Measurements from ENCODE around the gene TBC1D2B. TPM values are rescaled to one million over a fixed set of nuclear protein-coding genes. Genes with fewer than 3 reads are reported as not detected.

Gene TBC1D2B
- total RNA-seq, 1 experiment from 2014 or later, result 30.6 TPM

DNA sequence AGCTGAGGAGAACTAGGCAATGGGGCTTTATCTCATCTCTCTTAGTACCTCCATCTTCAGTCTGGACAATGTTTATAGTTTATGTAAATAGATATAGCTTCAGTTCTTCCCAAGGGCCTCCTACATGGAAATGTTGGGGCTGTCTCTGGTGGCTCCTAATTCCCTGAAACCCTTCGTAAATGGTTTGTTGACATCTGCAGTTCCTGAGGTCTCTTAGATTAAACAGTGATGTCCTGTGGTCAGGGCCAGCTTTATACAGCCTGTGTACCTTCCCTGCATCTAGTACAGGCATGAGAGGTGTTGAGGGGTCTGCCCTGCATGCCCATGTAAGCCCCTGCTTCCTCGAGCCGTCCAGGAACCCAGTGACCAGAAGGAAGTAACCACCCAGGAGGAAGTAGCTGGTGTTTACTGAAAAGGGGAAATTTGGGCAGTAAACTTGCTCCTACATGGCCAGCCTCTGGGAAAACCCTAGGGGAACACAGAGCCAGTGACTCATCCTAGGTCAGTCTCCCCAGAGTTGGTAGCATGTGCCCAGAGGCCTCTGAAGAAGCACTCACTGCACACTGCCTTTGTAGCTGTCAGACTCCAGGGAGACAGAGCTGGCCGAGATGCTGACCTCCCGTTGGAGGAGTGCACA, 4.7 kb upstream of the TBC1D2B start:
- H3K4me3 ChIP-seq, result no peak overlapping the region
- H3K36me3 ChIP-seq, result no peaks in the 10 kb centered on the region
- H3K27me3 ChIP-seq, result no peaks in the 10 kb centered on the region
- no peaks in the 10 kb centered on the region for H3K9me3 ChIP-seq
- DNase-seq, result no peak

DNA sequence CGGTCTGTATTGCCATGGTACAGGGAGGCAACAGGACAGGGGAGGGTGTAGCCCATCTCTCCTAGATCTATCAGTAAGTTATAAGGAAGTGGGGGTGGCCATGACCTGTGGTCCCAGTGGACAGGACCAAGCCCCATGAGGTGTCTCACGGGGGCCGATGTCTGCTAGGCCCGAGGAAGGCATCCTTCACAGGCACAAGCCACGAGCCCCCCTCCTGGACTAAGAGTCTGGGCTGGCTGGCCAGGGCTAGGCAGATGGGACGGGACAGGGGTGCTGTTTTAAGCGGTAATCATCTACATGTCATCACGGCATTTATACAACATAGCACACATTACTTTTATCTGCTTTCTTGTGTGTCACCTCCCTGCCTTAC, 2.6 kb upstream of the TBC1D2B start:
- Histone ChIP-seq H3K9me3 (no peaks in the 10 kb centered on the region), H3K36me3 (0 out of 2 replicates have a peak, but pooled peaks cover 2% of the 10 kb centered on the region), H3K4me3 (no peak overlapping the region), H3K27me3 (no peaks in the 10 kb centered on the region)
- no peak for DNase-seq

DNA sequence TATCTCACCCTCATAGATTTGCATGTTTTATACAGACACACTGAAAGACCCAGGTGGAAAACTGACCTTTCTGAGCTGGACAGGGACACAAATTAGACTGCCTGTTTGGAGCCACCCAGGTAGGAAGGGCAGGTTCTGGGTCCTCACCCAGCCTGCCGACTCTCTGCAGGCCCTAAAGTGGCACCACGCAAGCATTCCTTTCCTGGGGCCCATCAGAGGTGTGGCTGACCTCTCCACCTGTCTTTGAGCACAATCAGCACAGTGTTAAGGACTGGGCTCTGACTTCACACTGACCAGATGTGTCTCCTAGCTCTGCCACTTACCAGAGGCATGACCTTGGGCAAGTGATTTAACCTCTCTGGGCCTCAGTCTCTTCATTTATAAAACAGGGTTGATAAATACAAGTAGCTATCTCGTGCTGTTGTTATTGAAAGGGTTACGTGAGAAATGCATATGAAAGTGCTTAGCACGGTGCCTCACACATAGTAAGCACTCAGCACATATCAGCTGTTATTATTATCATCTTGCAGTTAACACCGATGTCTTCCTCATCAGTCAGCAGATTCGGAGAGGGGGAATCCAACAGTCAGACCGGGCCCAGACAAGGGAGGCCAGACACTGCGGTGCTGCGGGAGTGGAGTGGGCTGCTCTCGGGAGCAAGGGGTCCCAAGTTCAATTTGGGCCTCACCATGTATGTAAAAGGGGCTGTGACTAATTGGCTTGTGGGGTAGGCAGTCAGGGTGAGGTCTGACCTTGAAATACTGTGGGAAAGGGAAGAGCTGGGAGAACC, 2.0 kb upstream of the TBC1D2B start:
- no peaks in the 10 kb centered on the region for H3K27me3 ChIP-seq
- H3K36me3 ChIP-seq, result 0 out of 2 replicates have a peak, but pooled peaks cover 2% of the 10 kb centered on the region
- H3K9me3 ChIP-seq, result no peaks in the 10 kb centered on the region
- no peak overlapping the region for H3K4me3 ChIP-seq
- no peak for DNase-seq

DNA sequence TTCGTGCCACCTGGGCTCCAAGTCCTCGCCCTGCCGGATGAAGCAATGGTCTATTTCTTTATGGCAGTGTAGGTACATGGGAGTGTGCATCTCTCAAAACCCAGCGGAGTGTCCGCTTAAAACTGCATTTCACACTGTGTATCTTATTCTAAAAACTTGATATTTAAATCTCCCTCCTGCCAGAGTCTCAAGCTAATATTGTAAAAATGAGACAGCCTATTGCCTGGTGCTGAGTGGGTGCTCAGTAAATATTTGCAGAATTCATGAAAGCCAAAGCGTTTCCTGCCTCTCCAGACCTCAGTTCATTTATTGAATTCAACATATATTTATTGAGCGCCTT, 330 bp upstream of the TBC1D2B start:
- Histone ChIP-seq H3K27me3 (no peaks in the 10 kb centered on the region), H3K4me3 (peak overlapping the region; percentile 81), H3K36me3 (0 out of 2 replicates have a peak, but pooled peaks cover 2% of the 10 kb centered on the region), H3K9me3 (no peaks in the 10 kb centered on the region)
- no peak for DNase-seq

DNA sequence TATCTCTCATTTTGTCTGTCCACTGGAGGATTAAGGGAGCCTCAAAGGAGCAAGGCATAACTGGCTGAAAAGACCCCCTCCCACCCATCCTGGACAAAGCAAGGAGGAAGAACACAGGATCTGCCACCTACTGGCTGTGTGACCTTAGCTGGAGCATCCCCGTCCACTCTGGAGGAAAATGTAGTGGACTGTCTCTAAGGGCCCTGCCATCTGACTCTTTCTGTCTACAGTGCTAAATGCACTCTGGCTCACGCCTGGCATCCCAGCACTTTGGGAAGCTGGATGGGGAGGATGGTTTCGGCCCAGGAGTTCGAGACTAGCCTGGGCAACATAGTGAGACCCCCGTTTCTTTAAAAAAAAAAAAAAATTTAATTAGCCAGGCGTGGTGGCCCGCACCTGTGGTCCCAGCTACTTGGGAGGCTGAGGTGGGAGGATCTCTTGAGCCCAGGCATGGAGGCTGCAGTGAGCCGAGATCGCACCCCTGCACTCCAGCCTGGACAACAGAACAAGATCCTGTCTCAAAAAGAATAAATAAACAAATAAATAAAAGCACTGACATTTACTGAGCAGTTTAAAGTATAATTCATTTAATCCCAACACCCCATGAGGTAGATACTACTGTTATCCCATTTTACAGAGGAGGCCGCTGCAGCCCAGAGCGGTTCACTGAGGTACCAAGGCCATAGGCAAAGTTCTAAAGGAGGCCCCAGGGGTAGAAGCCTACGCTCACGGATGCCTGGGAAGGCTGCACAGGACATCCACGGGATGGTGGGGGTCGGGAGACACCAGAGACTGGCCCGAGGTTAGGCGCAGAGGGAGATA, 1.1 kb downstream of the TBC1D2B start:
- DNase-seq, result no peak
- Histone ChIP-seq H3K27me3 (no peaks in the 10 kb centered on the region), H3K36me3 (0 out of 2 replicates have a peak, but pooled peaks cover 2% of the 10 kb centered on the region), H3K9me3 (no peaks in the 10 kb centered on the region), H3K4me3 (peak overlapping the region; percentile 81)

DNA sequence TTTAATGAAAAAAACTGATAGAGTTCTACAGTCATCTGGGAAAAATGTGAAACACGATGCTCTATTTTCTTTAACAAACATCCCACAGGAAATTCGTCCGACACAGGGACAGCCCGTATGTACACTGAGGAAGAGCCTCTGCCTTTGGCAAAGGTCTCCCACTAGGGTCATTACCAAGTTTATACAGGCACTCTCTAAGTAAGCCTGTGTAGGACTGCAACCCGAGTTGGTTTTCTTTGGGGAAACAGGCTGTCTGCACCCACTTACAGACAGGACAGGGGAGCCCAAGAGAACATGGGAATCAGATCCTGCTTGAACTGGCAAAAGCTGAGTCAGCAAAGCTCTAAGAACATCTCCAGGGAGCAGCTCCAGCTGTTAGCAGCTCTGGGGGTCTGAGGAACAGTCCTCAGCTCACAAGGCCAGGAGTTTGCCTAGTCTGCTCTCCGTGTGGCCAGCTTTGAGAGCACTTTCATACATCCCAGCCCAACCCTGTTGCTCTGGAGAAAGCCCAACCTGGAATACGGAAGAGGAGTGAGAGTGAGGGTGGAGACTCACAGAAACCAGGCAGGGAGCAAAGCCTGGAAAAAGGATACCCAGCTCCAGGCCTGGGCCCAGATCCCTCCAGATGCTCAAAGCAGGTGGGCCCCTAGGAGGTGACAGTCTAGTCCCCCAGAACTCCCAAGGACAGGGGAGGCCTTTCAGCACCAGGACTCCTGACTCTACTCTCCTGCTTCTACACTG, 1.9 kb downstream of the TBC1D2B start:
- peak; percentile 35 for DNase-seq

DNA sequence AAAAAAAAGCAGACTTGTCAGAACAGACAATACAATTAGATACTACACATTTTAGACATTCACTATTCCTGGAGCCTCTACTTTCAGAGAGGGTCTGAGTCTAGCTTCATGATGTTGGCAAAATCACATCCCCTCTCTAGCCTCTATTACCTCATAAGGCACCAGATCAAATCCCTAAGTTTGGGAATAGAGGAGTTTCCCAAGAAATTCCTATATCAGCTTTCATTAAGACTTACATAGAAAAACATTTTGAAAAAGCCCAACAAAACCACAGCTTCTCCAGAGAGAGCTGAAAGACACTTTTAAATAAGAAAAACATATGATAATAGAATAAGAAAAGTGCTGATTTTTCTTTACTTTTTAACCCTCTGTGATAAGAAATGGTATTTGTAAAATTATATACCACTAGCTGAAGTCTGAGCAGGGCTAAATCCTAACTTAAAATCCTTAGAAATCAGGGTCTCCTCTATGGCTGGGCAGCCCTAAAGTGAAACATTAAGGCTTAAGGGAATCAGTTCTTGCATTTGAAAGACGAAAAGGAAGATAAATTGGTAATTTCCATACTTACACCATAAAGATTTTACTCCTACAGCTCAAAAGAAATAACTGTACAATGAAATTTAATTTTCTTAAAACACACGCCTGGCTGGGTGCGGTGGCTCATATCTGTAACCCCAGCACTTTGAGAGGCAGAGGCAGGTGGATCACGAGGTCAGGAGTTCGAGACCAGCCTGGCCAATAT, 4.3 kb downstream of the TBC1D2B start:
- Histone ChIP-seq H3K9me3 (no peaks in the 10 kb centered on the region), H3K27me3 (no peaks in the 10 kb centered on the region), H3K4me3 (no peak overlapping the region), H3K36me3 (0 out of 2 replicates have a peak, but pooled peaks cover 2% of the 10 kb centered on the region)
- DNase-seq, result no peak

More for the DNA sequence above, 1.9 kb downstream of the TBC1D2B start:
- Histone ChIP-seq H3K36me3 (0 out of 2 replicates have a peak, but pooled peaks cover 2% of the 10 kb centered on the region), H3K4me3 (peak overlapping the region; percentile 81), H3K9me3 (no peaks in the 10 kb centered on the region), H3K27me3 (no peaks in the 10 kb centered on the region)

DNA sequence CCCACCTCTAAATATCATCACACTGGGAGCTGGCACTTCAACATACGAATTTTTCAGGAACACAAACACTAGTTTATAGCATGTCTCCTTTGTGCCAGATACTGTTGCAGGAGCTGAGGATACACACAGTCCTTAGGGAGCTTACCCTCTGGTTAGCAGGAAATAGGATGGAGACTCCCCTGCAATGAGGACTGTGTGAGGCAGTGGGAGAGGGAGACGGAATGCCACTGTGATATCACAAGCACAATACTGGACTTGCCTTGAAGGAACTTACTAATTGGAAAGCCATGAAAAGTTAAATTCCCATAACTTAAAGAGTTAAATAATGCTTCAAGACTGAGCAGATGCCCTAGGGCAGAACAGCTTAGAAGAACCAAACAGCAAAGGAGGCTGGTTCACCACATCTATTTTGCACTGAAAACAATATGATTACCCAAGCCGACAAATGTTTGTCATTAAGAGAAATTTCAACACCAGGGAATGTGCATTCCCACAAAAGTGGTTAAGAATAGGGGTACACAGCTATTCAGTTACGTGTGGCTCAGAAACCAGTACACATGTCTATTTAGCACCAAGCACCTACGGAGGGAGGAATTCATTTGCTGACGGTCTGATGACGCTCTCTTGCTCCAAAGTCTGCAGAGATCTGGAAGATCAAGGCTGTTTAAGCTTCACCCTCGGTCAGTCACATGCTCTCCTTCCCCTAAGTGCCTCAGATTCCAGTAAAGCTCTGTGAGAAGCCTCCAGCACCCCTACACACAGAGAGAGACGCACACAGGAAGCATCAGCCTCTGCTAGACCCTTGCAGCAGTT, 5.2 kb downstream of the TBC1D2B start:
- Histone ChIP-seq H3K4me3 (no peak overlapping the region), H3K9me3 (no peaks in the 10 kb centered on the region), H3K27me3 (no peaks in the 10 kb centered on the region), H3K36me3 (0 out of 2 replicates have a peak, but pooled peaks cover 2% of the 10 kb centered on the region)
- no peak for DNase-seq

DNA sequence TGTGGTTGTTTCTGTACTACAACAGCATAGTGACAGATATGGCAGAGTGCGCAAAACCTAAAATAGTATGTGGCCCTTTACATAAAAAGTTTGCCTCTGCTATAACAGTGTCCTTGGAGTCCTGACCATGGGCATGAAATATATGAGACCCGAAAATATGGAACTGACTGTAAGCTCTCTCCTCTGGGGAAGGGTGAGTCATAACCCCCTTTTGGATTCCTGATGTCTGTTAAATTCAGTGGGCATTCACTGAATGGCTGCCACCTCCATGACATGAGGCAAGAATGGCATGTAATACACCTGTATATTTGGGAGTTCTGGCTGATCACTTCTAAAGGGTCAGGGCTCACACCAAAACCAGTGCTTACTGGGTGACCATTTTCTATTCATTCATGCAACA, 6.1 kb downstream of the TBC1D2B start:
- peaks cover 8% of the 10 kb centered on the region for H3K36me3 ChIP-seq
- no peaks in the 10 kb centered on the region for H3K27me3 ChIP-seq
- H3K9me3 ChIP-seq, result peaks cover 8% of the 10 kb centered on the region
- H3K4me3 ChIP-seq, result no peak overlapping the region
- DNase-seq, result no peak

DNA sequence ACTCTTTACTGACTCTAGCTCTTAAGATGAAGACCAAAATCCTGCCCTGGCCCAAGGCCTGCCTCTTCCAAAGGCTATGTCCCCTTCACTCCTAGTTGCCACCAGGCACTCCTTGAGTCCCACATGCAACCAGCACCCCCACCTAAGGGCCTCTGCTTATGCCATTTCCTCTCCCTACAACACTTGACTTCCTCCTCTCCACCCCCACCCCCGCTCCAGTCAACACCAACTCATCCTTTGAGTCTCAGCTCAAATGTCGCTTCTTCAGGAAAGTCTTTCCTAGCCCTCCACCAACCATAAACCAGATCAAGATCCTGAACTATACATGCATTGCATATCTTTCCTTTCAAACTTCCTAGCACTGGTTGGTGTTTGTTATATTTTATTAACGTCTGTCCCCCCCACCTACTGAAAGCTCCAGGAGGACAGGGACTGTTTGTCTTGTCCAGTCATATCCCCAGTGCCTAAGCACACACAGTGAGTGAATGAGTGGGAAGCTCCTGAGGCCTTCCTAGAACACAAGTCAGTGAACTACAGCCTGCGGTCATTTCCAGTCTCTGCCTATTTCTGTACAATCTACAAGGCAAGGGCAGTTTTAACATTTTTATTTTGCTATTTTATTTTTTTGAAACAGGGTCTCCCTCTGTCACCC, 7.3 kb downstream of the TBC1D2B start:
- no peak for DNase-seq
- H3K9me3 ChIP-seq, result peaks cover 9% of the 10 kb centered on the region
- H3K36me3 ChIP-seq, result peaks cover 9% of the 10 kb centered on the region
- no peak overlapping the region for H3K4me3 ChIP-seq
- H3K27me3 ChIP-seq, result no peaks in the 10 kb centered on the region

DNA sequence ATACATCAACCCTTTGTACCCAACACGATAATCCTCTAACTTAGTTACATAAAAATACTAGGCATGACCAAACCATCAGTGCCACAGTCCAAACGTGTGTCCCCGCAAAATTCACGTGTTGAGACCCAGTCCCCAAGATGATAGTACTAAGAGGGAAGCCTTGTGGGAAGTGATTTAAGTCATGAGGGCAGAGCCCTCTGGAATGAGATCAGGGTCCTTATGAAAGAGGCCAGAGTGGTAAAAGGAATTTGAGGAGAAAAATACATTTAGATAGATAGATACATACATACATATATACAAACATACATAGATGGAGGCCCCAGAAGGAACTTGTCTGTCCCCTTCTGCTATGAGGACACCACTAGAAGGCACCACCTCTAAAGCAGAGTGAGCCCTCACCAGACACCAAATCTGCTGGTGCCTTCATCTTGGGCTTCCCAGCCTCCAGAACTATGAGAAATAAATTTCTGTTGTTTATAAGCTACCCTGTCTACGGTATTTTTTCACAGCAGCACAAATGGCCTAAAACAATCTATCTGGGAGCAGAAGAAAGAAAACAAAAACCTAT, 8.0 kb downstream of the TBC1D2B start:
- peaks cover 9% of the 10 kb centered on the region for H3K9me3 ChIP-seq
- no peak overlapping the region for H3K4me3 ChIP-seq
- DNase-seq, result no peak
- H3K36me3 ChIP-seq, result peaks cover 8% of the 10 kb centered on the region
- no peaks in the 10 kb centered on the region for H3K27me3 ChIP-seq

DNA sequence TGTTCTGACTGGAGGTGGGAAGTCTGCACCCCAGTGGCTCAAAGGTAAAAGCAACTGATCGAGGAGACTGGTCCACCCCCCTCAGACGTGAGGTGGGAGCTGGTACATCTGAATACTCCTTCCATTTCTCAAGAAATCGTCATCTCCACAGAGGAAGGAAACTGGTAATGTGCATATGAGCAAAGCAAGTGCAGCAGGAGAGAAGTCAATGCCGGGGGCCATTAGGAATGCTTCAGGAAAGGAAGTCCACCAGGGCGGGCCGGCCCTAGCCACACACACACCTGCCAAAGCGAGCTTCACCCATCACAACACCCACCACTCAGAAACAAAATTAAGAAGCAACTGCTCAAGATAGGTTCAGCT, 8.5 kb downstream of the TBC1D2B start:
- Histone ChIP-seq H3K27me3 (no peaks in the 10 kb centered on the region), H3K36me3 (peaks cover 8% of the 10 kb centered on the region), H3K4me3 (no peak overlapping the region), H3K9me3 (peaks cover 9% of the 10 kb centered on the region)
- no peak for DNase-seq

DNA sequence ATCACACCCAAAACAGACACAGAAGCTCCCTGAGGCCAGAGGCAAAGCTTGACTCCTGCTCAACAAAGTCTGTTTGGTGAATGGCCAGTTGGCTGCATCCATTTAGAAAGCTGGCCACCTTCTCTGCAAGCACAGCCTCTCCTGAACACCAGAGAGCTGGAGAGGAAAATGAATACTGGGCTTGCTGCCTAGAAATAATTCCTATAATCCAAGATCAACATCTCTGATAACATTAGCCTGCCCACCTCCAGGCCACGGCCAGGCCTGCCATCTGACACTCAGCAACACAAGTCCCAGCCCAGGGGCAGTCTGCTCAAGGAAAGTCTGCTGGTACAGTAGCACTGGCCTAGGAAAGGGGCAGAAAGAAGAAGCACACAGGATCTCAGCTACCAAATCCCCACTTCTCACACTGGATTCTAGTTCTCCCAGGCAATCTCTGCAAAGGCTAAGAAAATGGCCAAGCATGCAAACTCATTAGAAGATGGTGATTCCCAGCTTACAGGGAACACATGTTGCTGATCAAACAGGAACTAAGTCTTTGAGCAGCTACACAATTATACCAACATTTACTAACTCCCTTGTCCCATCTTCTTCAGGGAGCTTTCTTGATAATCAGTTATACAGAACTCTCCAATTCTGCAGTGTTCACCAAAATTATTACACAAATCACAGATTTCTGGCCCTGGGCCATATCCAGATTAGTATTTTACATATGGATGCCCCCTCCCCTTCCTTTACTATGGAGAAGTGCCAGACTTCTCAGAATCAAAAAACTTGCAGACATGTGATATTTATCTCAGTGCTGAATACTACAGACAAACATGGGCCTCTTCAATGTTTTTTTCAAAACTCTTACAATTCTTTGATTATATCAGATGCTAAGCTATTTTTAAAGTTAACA, 9.9 kb downstream of the TBC1D2B start:
- peak; percentile 77 for DNase-seq
- peaks cover 9% of the 10 kb centered on the region for H3K9me3 ChIP-seq
- H3K36me3 ChIP-seq, result peaks cover 8% of the 10 kb centered on the region
- H3K4me3 ChIP-seq, result no peak overlapping the region
- no peaks in the 10 kb centered on the region for H3K27me3 ChIP-seq

Data from MG63 (cell line).